Measurements from ENCODE around the gene ACAP1. TPM values are rescaled to one million over a fixed set of nuclear protein-coding genes. Genes with fewer than 3 reads are reported as not detected.

Gene ACAP1
- 5.3 TPM for total RNA-seq (ENCODE audit: insufficient read depth, low replicate concordance)

DNA sequence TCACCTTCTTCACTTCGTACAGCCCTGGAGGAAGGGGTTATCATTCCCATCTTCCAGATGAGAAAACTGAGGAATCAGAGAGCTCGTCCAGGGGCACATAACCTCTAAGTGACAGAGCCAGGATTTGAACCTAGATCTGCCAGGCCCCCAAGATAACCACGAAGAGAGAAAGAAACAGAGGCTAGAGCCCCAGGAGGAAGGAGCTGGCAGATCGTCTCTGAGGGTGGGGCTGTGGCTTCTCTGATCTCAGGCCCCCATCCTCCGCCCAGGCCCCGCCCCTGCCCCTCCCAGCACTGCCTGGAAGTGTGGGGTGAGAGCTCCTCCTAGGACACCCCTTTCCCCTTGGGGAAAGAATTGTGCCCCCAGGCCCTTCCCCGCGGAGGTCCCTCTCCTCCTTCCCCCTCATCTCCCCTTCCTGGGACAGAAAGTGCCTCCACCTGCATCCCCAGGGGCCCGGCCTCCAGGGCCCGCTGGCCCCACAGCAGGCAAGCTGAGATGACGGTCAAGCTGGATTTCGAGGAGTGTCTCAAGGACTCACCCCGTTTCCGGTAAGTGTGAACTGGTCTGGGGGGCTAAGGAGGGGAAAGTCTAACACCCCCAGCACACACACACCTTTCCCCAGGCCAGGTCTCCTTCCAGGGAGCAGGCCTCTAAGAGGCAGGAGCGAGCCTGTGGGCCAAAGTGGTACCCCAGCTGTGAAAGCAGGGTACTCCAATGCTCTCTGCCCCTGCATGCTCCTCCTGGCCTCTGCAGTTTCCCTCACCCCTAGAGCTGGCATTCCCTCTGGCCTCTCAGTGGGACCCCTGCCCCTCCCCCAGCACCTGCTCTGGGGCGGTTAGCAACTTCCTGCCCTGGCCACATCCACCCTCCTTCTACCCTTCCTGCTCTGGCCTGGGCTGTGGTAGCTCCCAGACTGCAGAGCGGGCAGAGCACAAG, at the start of gene ACAP1:
TSS of gene ACAP1 (plus strand) at position 290 of the 936 bp plus-strand sequence. CDS start at position 496, 206 bp downstream.
- no peak for DNase-seq (ENCODE audit: low spot score)

- no peak for DNase-seq (ENCODE audit: low spot score)
Observed at GRCh38 chr17:7289256-7290032, 46.9 kb upstream of the ACAP1 start.

DNA sequence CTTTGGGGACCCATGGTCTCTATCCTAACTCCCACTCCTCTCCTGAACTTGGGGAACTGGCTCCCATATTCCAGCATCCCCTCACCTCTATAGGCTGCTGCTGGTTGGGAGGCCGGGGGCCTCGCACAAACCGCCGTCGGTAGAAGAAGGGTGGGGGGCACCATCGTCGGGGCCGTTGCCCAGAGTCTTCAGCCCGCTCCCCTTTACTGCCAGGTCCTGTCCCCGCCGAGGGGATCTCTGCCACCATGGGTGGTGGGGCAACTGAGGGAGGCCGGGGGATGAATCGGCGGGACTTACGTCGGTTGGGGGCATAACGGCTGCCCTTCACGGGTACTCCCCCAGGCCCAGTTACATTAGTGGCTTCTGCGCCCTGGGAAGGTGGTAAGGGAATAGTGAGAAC, 46.2 kb upstream of the ACAP1 start:
- no peak for DNase-seq (ENCODE audit: low spot score)

- no peak for DNase-seq (ENCODE audit: low spot score)
Observed at GRCh38 chr17:7290685-7291084, 45.6 kb upstream of the ACAP1 start.

- DNase-seq (ENCODE audit: low spot score): no peak
Observed at GRCh38 chr17:7292194-7292593, 44.1 kb upstream of the ACAP1 start.

- peak; percentile 58 for DNase-seq (ENCODE audit: low spot score)
Observed at GRCh38 chr17:7292729-7293128, 43.6 kb upstream of the ACAP1 start.

DNA sequence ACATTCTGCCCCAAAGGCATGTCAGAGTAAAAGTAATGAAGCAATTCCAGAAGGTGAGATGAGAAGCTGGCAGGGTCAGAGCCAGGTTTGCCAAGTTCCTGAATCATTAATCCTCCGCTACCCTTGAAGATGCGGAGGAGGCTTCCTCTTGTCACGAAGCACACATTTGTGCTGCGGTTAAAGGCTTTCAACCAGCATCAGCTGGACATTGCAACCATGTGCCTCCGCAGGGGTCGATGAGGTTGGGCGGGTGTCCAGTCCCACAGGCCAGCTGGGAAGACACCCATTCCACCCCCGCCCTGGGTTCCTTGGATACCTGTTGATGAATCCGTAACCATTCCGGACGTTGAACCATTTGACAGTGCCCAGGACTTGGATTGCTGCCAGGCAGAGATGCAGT, 43.2 kb upstream of the ACAP1 start:
- DNase-seq (ENCODE audit: low spot score): no peak

GRCh38 chr17:7293816-7294613, 42.3 kb upstream of the ACAP1 start:
- no peak for DNase-seq (ENCODE audit: low spot score)

- DNase-seq (ENCODE audit: low spot score): no peak
Observed at GRCh38 chr17:7294614-7295153, 41.6 kb upstream of the ACAP1 start, which contains the start of gene YBX2. Gene YBX2, minus strand, starts transcription at chr17:7294639. Its CDS starts 139 bp downstream, at chr17:7294500.

GRCh38 chr17:7295230-7296180, 40.8 kb upstream of the ACAP1 start:
- DNase-seq (ENCODE audit: low spot score): no peak

DNA sequence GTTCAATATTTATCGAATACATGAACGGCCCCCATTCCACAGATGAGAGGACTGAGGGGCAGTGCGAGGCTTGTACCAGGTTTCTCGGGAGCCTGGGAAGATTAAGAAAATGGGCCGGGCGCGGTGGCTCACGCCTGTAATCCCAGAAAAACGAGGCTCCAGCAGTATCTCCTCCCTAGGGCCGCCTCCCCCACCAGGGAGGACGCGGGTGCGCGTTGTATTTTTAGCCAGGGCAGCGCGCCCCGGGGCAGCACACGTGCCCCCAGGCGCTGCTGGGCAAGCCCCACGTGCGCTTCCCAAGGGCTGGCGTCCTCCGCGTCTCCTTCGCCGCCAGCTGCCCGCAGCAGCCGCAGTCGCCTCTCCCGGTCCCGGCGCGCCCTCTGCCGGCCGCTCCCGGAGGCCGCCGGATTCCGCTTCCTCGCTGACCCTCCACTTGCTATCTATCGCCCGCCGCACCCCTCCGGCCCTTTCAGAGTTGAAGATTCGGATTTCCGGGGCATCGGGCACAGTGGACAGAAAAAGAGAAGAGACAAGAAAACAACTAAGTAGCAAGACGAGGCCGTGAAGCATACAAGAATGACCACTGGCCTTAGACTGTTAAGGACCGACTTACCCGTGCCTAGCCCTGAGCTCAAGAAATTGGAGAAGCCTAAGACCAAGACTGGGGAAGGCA, 40.0 kb upstream of the ACAP1 start:
- DNase-seq (ENCODE audit: low spot score): peak; percentile 72

GRCh38 chr17:7304179-7304578, 32.1 kb upstream of the ACAP1 start:
- no peak for DNase-seq (ENCODE audit: low spot score)

- peak; percentile 100 for DNase-seq (ENCODE audit: low spot score)
Observed at GRCh38 chr17:7306911-7307685, 29.2 kb upstream of the ACAP1 start, which contains the start of gene EIF5A. Gene EIF5A, plus strand, starts transcription at chr17:7307628. Its CDS starts 2,008 bp downstream, at chr17:7309636.

DNA sequence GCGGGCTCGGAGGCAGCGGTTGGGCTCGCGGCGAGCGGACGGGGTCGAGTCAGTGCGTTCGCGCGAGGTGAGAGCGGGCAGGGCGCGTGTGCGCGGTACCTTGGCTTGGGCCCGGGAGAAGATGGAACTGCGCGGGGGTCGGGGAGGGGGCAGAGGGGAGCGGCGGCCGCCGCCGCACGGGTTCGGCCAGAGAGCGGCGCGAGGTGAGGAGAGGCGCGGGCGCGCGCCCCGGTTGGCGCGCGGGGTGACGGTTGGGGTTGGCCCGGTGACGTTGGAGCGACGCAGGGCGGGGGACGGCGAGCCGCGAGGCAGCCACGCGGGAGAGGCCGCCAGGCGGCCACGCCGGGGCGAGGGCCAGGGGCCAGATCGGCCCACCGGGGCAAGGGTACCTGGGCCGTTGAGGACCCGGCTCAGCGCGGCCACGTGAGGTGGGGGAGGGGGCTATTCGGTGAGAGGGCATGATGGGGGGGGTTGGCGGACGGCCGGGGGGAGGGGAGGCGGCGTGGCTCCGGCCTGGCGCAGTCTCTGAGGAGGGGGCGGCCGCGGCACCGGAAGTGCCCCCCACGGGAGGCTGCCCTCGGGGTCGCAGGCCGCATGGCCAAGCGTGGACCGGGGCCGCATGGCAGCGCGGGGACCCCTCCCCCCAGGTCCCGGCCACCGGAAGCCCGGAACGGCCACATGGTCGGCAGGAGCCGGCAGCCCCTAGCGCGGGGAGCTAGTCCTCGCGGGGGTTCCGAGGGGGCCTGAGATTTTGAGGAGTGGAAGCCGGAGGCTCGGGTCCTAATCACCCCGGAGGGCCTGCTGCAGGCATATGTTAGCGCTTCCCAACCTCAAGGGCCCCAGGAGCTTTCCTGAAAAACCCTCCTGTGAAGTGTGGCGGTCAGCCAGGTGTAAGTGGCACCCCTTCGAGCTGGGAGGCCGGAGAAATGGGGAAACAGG, 28.4 kb upstream of the ACAP1 start:
- DNase-seq (ENCODE audit: low spot score): peak; percentile 29

DNA sequence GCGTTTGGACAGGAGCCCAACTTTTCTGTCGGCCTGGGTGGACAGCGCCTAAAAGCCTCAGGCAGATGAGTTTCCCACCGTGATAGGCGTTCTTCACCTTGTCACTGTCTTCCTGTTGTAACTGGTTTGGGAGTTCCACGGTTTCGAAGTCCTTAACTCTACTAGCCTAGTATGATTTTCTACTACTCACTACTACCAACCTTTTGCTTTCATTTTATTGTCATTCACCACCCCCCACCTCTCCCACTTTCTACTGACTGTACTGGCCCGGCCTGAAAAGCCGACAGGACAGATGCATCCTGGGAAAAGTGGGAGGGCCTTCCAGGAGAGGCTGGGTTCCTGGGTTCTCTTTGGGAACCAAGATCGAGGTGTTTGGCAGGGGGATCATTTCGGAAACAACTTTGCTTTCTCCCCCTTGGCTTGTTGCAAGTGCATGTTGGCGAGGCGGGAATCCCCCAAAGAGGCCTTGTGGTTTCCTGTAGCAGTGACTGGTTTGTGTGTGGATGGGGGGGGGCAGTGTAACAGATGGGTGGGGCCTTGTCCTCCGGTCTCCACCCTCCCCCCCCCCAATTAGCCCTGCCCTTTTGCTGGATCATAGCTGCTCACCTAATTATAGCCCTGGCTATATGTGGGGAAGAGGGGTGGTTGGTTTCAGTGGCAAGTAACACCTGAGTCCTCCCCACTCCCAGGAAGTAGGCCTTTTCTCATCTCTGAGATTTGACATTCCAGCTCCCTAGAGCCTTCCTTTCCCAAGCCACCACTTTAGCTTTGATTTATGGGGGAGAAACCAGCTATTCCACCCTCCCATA, 27.5 kb upstream of the ACAP1 start:
- peak; percentile 82 for DNase-seq (ENCODE audit: low spot score)

DNA sequence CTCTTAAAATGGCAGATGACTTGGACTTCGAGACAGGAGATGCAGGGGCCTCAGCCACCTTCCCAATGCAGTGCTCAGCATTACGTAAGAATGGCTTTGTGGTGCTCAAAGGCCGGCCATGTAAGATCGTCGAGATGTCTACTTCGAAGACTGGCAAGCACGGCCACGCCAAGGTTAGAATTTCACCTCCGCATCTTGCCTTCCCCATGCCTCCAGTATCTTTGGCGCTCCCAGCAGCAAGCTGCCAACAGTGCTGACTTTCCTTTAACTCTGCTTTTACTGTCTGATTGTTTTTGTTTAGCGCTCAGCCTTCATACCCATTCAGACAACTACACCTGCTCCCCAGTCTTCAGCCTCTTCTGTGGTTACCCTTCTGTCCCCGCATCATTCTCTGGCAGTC, 26.7 kb upstream of the ACAP1 start:
- DNase-seq (ENCODE audit: low spot score): no peak
